Activated CD8-positive, alpha-beta T cell treated with anti-CD3 and anti-CD28 coated beads for 36 hours (primary cell): Measurements from ENCODE around the gene STAMBPL1. TPM values are rescaled to one million over a fixed set of nuclear protein-coding genes. Genes with fewer than 3 reads are reported as not detected.

ENCODE experiments used
- ATAC-seq: fragments of 200-7000 bp; cut with Tn5 transposase; one replicate; pipeline ENCODE4 v1.10.0; 2021; ENCODE audit warnings: mild to moderate bottlenecking, moderate library complexity
- CTCF ChIA-PET: fragments of 350-600 bp; sonication (Branson Sonifier 250); formaldehyde crosslinking; loops from one replicate; lab custom pipeline; 2021; ENCODE audit warnings: antibody characterized with exemption; lab: Charles Lee
- POLR2A ChIA-PET: fragments of 350-600 bp; sonication (Branson Sonifier 250); formaldehyde crosslinking; loops from one replicate; lab custom pipeline; 2021; ENCODE audit warnings: antibody characterized with exemption; lab: Charles Lee
- DNase-seq: peaks from one replicate; pipeline ENCODE4 v3.0.0-alpha.2; 2020
- H3K27ac Mint-ChIP-seq: one replicate; pipeline ENCODE4 v1.8.0; 2021; ENCODE audit warnings: mild to moderate bottlenecking, mixed read lengths
- H3K27me3 Mint-ChIP-seq: one replicate; pipeline ENCODE4 v1.8.0; 2021; ENCODE audit warnings: mixed read lengths
- H3K36me3 Mint-ChIP-seq: one replicate; pipeline ENCODE4 v1.8.0; 2021; ENCODE audit warnings: low read depth, mixed read lengths
- H3K4me1 Mint-ChIP-seq: one replicate; pipeline ENCODE4 v1.8.0; 2021; ENCODE audit warnings: low read depth, mixed read lengths
- H3K4me3 Mint-ChIP-seq: one replicate; pipeline ENCODE4 v1.8.0; 2021; ENCODE audit warnings: mild to moderate bottlenecking, moderate library complexity, mixed read lengths
- H3K9me3 Mint-ChIP-seq: one replicate; pipeline ENCODE4 v1.8.0; 2021; ENCODE audit warnings: mixed read lengths
- intact Hi-C: fragments of 100-400 bp; cut with micrococcal nuclease; formaldehyde crosslinking; loops from one replicate; pipeline ENCODE4 v1.10.0; 2022
- total RNA-seq, 2 experiments: library from RNA; stranded (reverse); gene quantifications; one replicate each; pipeline ENCODE4 v1.2.3, GENCODE V29; 2021
- TF ChIP-seq, protein P1 (sequence below): fragments of 200-600 bp; IDR thresholded peaks from one replicate; pipeline ENCODE4 v1.8.0; 2022; ENCODE audit warnings: antibody characterized with exemption, mild to moderate bottlenecking

STAMBPL1 gene
- total RNA-seq, 2 experiments from 2014 or later, result 71.1 to 76.5 TPM

DNA sequence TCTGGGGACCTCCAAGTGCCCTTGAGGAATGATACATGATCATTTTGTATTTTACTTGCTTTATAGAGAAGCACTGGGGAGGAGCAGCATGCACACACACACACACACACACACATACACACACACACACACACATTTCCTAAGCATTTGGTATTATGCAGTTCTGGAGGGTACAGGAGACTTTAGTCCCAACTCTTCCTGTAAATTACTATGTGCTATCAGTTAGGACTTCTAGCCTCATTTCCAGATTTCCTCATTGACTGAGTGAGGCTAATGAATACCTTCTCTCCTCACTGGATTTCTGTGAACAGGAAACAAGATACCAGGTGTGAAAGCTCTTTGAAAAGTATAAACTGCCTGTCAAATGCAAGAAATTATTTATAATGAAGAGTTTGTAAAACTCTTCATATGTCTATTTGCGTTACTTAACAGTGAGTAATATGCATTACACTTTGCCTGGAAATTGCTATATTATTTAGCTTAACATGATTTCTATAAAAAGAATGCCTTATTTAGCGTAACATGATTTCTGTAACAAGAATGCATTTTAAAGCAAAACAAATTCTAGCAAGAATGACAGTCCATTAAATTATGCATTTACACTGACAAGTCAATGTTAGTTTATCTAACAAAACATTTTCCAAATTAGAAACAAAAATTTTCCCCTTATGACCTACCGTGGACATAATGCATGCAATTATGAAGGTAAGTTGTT is 38.3 kb downstream of the STAMBPL1 start:
- Mint-ChIP-seq H3K4me3 (no peak overlapping the region), H3K9me3 (no peaks in the 10 kb centered on the region), H3K36me3 (peaks cover 54% of the 10 kb centered on the region), H3K27ac (no peak overlapping the region), H3K27me3 (no peaks in the 10 kb centered on the region), H3K4me1 (peaks cover 15% of the 10 kb centered on the region)
- TF ChIP-seq, protein P1, sequence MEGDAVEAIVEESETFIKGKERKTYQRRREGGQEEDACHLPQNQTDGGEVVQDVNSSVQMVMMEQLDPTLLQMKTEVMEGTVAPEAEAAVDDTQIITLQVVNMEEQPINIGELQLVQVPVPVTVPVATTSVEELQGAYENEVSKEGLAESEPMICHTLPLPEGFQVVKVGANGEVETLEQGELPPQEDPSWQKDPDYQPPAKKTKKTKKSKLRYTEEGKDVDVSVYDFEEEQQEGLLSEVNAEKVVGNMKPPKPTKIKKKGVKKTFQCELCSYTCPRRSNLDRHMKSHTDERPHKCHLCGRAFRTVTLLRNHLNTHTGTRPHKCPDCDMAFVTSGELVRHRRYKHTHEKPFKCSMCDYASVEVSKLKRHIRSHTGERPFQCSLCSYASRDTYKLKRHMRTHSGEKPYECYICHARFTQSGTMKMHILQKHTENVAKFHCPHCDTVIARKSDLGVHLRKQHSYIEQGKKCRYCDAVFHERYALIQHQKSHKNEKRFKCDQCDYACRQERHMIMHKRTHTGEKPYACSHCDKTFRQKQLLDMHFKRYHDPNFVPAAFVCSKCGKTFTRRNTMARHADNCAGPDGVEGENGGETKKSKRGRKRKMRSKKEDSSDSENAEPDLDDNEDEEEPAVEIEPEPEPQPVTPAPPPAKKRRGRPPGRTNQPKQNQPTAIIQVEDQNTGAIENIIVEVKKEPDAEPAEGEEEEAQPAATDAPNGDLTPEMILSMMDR, result no peak
- DNase-seq (no peak), ATAC-seq (no peak)
- CTCF ChIA-PET, result interaction anchor here (2.0 to 3.3 kb wide), 3 partner anchors 16 to 299 kb away, joined by 6 to 11 read pairs (median 6); no protein-coding TSS in a partner anchor
- intact Hi-C loops, result no loop called here
- POLR2A ChIA-PET, result no interaction called here

GRCh38 chr10:88919041-88919440 is 39.0 kb downstream of the STAMBPL1 start:
- Mint-ChIP-seq H3K36me3 (peaks cover 60% of the 10 kb centered on the region), H3K27me3 (no peaks in the 10 kb centered on the region), H3K4me3 (no peak overlapping the region), H3K9me3 (no peaks in the 10 kb centered on the region), H3K27ac (no peak overlapping the region), H3K4me1 (peaks cover 15% of the 10 kb centered on the region)
- intact Hi-C loops, result no loop called here
- ChIA-PET CTCF (interaction anchor here (2.5 to 3.3 kb wide), 2 partner anchors 83 to 299 kb away, joined by 6 to 11 read pairs; no protein-coding TSS in a partner anchor), POLR2A (no interaction called here)
- TF ChIP-seq, protein P1, result no peak
- ATAC-seq (no peak), DNase-seq (no peak)

DNA sequence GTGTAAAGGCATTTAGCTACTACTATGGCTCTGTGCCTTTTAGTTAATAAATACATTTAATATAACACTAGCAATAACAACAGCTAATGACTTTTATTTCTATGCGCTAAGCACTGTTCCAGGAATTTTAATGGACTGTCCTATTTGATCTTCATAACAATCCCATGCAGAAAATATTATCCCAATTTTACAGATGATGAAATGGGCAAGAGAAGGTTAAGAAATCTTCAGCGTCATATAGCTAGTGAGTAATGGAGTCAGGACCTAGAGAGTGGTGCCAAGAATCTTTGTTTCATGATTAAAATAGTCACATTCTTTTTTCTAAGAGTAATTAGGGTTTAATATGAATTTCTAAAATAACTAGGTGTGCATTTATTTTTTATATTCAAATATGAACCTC is 40.2 kb downstream of the STAMBPL1 start:
- ATAC-seq (no peak), DNase-seq (no peak)
- Mint-ChIP-seq H3K36me3 (peaks cover 68% of the 10 kb centered on the region), H3K27me3 (no peaks in the 10 kb centered on the region), H3K4me1 (peaks cover 18% of the 10 kb centered on the region), H3K27ac (no peak overlapping the region), H3K4me3 (no peak overlapping the region), H3K9me3 (no peaks in the 10 kb centered on the region)
- CTCF ChIA-PET, result interaction anchor here (1.2 to 3.3 kb wide), 6 partner anchors 10 to 297 kb away, joined by 3 to 19 read pairs (median 8); no protein-coding TSS in a partner anchor
- POLR2A ChIA-PET, result interaction anchor here (0.8 kb wide), 1 partner anchor 82 kb away, joined by 5 read pairs; no protein-coding TSS in a partner anchor
- TF ChIP-seq, protein P1, result no peak
- intact Hi-C loops, result no loop called here

GRCh38 chr10:88920986-88921593 is 41.0 kb downstream of the STAMBPL1 start:
- TF ChIP-seq, protein P1, result no peak
- Mint-ChIP-seq H3K9me3 (no peaks in the 10 kb centered on the region), H3K27me3 (no peaks in the 10 kb centered on the region), H3K4me3 (no peak overlapping the region), H3K4me1 (peaks cover 11% of the 10 kb centered on the region), H3K36me3 (peaks cover 62% of the 10 kb centered on the region), H3K27ac (no peak overlapping the region)
- POLR2A ChIA-PET, result interaction anchor here (0.8 kb wide), 1 partner anchor 83 kb away, joined by 5 read pairs; no protein-coding TSS in a partner anchor
- intact Hi-C loops, result no loop called here
- ATAC-seq, result no peak
- no peak for DNase-seq
- CTCF ChIA-PET, result interaction anchor here (0.7 to 3.3 kb wide), 9 partner anchors 11 to 297 kb away, joined by 3 to 19 read pairs (median 4); no protein-coding TSS in a partner anchor
